H9 (cell line): ENCODE measurements around the gene ART4. TPM values are rescaled to one million over a fixed set of nuclear protein-coding genes. Genes with fewer than 3 reads are reported as not detected.

ENCODE experiments used
- DNase-seq: peaks from one replicate; pipeline ENCODE4 v3.0.0-alpha.2; 2017
- H2AFZ ChIP-seq: one replicate; pipeline ENCODE4 v1.6.1; 2013; ENCODE audit warnings: mild to moderate bottlenecking, low read length, control low read depth, moderate library complexity
- H2AK5ac ChIP-seq: 2 replicates; pipeline ENCODE4 v1.6.1; 2013; ENCODE audit warnings: low read length, control low read depth, mixed read lengths; ENCODE audit not compliant: insufficient read length
- H2BK120ac ChIP-seq: one replicate; pipeline ENCODE4 v1.6.1; 2013; ENCODE audit warnings: low read depth, mild to moderate bottlenecking, low read length, control low read depth, inconsistent platforms; ENCODE audit not compliant: poor library complexity, severe bottlenecking
- H2BK12ac ChIP-seq: 2 replicates; pipeline ENCODE4 v1.6.1; 2013; ENCODE audit warnings: low read length, control low read depth, mixed read lengths, low read depth; ENCODE audit not compliant: insufficient read length
- H2BK15ac ChIP-seq: 2 replicates; pipeline ENCODE4 v1.6.1; 2013; ENCODE audit warnings: low read depth, low read length, control low read depth
- H2BK20ac ChIP-seq: one replicate; pipeline ENCODE4 v1.6.1; 2013; ENCODE audit warnings: low read depth, mild to moderate bottlenecking, low read length, control low read depth, inconsistent platforms; ENCODE audit not compliant: poor library complexity, severe bottlenecking
- H2BK5ac ChIP-seq: 2 replicates; pipeline ENCODE4 v1.6.1; 2013; ENCODE audit warnings: low read length, control low read depth, mixed read lengths; ENCODE audit not compliant: insufficient read length
- H3K14ac ChIP-seq: 2 replicates; pipeline ENCODE4 v1.6.1; 2013; ENCODE audit warnings: low read length, control low read depth; ENCODE audit not compliant: insufficient read depth
- H3K18ac ChIP-seq: 2 replicates; pipeline ENCODE4 v1.6.1; 2013; ENCODE audit warnings: low read depth, mild to moderate bottlenecking, mixed read lengths, low read length, control low read depth; ENCODE audit not compliant: insufficient read length
- H3K23ac ChIP-seq: 2 replicates; pipeline ENCODE4 v1.6.1; 2013; ENCODE audit warnings: low read length, control low read depth, mixed read lengths, low read depth; ENCODE audit not compliant: insufficient read length
- H3K23me2 ChIP-seq: 2 replicates; pipeline ENCODE4 v1.6.1; 2013; ENCODE audit warnings: low read depth, mild to moderate bottlenecking, mixed read lengths, low read length, control low read depth; ENCODE audit not compliant: insufficient read length, poor library complexity, severe bottlenecking
- H3K27ac ChIP-seq: 2 replicates; pipeline ENCODE4 v1.5.1; 2013; ENCODE audit warnings: low read length, control low read depth, mixed read lengths, low read depth; ENCODE audit not compliant: insufficient read length
- H3K27me3 ChIP-seq: 2 replicates; pipeline ENCODE4 v1.6.1; 2013; ENCODE audit warnings: low read length, control low read depth, inconsistent platforms; ENCODE audit not compliant: insufficient read depth
- H3K4ac ChIP-seq: 2 replicates; pipeline ENCODE4 v1.6.1; 2013; ENCODE audit warnings: low read depth, mild to moderate bottlenecking, control low read depth, inconsistent platforms, low read length, moderate library complexity
- H3K4me1 ChIP-seq: 2 replicates; pipeline ENCODE4 v1.6.1; 2013; ENCODE audit warnings: low read length, control low read depth, inconsistent platforms; ENCODE audit not compliant: insufficient read depth
- H3K4me2 ChIP-seq: 2 replicates; pipeline ENCODE4 v1.6.1; 2013; ENCODE audit warnings: low read length, control low read depth, mixed read lengths; ENCODE audit not compliant: insufficient read length, insufficient read depth
- H3K56ac ChIP-seq: 2 replicates; pipeline ENCODE4 v1.6.1; 2013; ENCODE audit warnings: low read depth, mild to moderate bottlenecking, mixed read lengths, low read length, control low read depth; ENCODE audit not compliant: insufficient read length
- H3K79me1 ChIP-seq: 2 replicates; pipeline ENCODE4 v1.6.1; 2013; ENCODE audit warnings: low read depth, mild to moderate bottlenecking, moderate library complexity, low read length, control low read depth, inconsistent platforms; ENCODE audit not compliant: insufficient read depth, poor library complexity, severe bottlenecking
- H3K79me2 ChIP-seq: 2 replicates; pipeline ENCODE4 v1.6.1; 2013; ENCODE audit warnings: low read length, control low read depth, inconsistent platforms; ENCODE audit not compliant: insufficient read depth
- H3K9ac ChIP-seq: 2 replicates; pipeline ENCODE4 v1.6.1; 2013; ENCODE audit warnings: low read length, control low read depth, mixed read lengths; ENCODE audit not compliant: insufficient read length; ENCODE audit errors: extremely low read depth
- H3K9me3 ChIP-seq: one replicate; pipeline ENCODE4 v1.6.1; 2013; ENCODE audit warnings: low read depth, low read length, inconsistent platforms; ENCODE audit not compliant: control insufficient read depth
- H3T11ph ChIP-seq: one replicate; pipeline ENCODE4 v1.6.1; 2013; ENCODE audit warnings: mild to moderate bottlenecking, low read length, control low read depth, inconsistent platforms
- H4K20me1 ChIP-seq: one replicate; pipeline ENCODE4 v1.6.1; 2013; ENCODE audit not compliant: control insufficient read depth, insufficient read length, insufficient read depth
- H4K5ac ChIP-seq: 2 replicates; pipeline ENCODE4 v1.6.1; 2013; ENCODE audit warnings: low read depth, mild to moderate bottlenecking, mixed read lengths, low read length, control low read depth; ENCODE audit not compliant: insufficient read length
- H4K8ac ChIP-seq: replicated peaks from 2 replicates; pipeline ENCODE4 v1.6.1; 2013; ENCODE audit warnings: low read length, control low read depth, mixed read lengths, low read depth; ENCODE audit not compliant: insufficient read length
- H4K91ac ChIP-seq: 2 replicates; pipeline ENCODE4 v1.6.1; 2013; ENCODE audit warnings: low read depth, mild to moderate bottlenecking, moderate library complexity, mixed read lengths, low read length, control low read depth; ENCODE audit not compliant: insufficient read length
- H3K27ac Mint-ChIP-seq, 3 experiments: 2 replicates in 2 of 3; 3 replicates in 1 of 3; pipeline ENCODE4 v1.8.0; 2020 to 2021; ENCODE audit warnings: mixed read lengths in 3 of 3, mild to moderate bottlenecking in 1 of 3, moderate library complexity in 1 of 3
- H3K27me3 Mint-ChIP-seq: 2 replicates; pipeline ENCODE4 v1.8.0; 2021; ENCODE audit warnings: low read depth, mild to moderate bottlenecking, moderate library complexity, mixed read lengths
- H3K36me3 Mint-ChIP-seq, 3 experiments: 2 replicates in 2 of 3; 3 replicates in 1 of 3; pipeline ENCODE4 v1.8.0; 2020 to 2021; ENCODE audit warnings: low read depth in 3 of 3, mixed read lengths in 3 of 3; ENCODE audit not compliant: insufficient read depth in 1 of 3
- H3K4me1 Mint-ChIP-seq, 2 experiments: 2 replicates each; pipeline ENCODE4 v1.8.0; 2020; ENCODE audit warnings: mixed read lengths in 2 of 2
- H3K4me3 Mint-ChIP-seq, 2 experiments: 2 replicates in 1 of 2; 3 replicates in 1 of 2; pipeline ENCODE4 v1.8.0; 2020 to 2021; ENCODE audit warnings: mild to moderate bottlenecking in 2 of 2, mixed read lengths in 2 of 2, moderate library complexity in 1 of 2
- H3K9me3 Mint-ChIP-seq, 2 experiments: 2 replicates in 1 of 2; 3 replicates in 1 of 2; pipeline ENCODE4 v1.8.0; 2020; ENCODE audit warnings: mild to moderate bottlenecking in 2 of 2, mixed read lengths in 2 of 2, moderate library complexity in 1 of 2
- CTCF ChIP-seq: fragments of 200-600 bp; sonication (generic); conservative IDR thresholded peaks from 3 replicates; pipeline ENCODE4 v1.8.0; 2021; ENCODE audit warnings: antibody characterized with exemption, mild to moderate bottlenecking
- total RNA-seq: library from RNA; stranded (reverse); gene quantifications from 2 replicates; pipeline ENCODE4 v1.2.1, GENCODE V29; 2021

The ART4 gene
- total RNA-seq, 1 experiment from 2014 or later, result not detected

GRCh38 chr12:14782756-14783155 lies 60.6 kb downstream of the ART4 start:
- Histone ChIP-seq H2BK12ac (no peak overlapping the region), H2BK120ac (no peak overlapping the region), H2BK20ac (no peak overlapping the region), H3K79me2 (no peaks in the 10 kb centered on the region), H3K4me2 (no peak overlapping the region), H3K27me3 (no peaks in the 10 kb centered on the region), H2BK5ac (no peak overlapping the region), H2AK5ac (no peak overlapping the region), H3K79me1 (no peaks in the 10 kb centered on the region), H3T11ph (no peak overlapping the region), H3K56ac (no peak overlapping the region), H3K14ac (no peak overlapping the region), H3K27ac (no peak overlapping the region), H2AFZ (no peak overlapping the region), H3K4me1 (peaks cover 2% of the 10 kb centered on the region; the same call in 1 of the 2 replicates), H4K91ac (no peak overlapping the region), H4K20me1 (no peaks in the 10 kb centered on the region), H3K23me2 (no peaks in the 10 kb centered on the region), H3K4ac (no peak overlapping the region), H2BK15ac (no peak overlapping the region), H3K9me3 (no peaks in the 10 kb centered on the region), H4K5ac (no peak overlapping the region), H3K18ac (no peak overlapping the region), H3K23ac (no peak overlapping the region), H4K8ac (no peak overlapping the region), H3K9ac (no peak overlapping the region)
- H3K27me3 Mint-ChIP-seq, result no peaks in the 10 kb centered on the region
- peaks cover 0 to 8% of the 10 kb centered on the region in 2 experiments; a peak in 2 of 4 replicates for H3K4me1 Mint-ChIP-seq
- no peak overlapping the region for H3K4me3 Mint-ChIP-seq
- TF ChIP-seq CTCF, result no peak
- no peak overlapping the region; a peak in 1 of 7 replicates for H3K27ac Mint-ChIP-seq
- H3K9me3 Mint-ChIP-seq, result no peaks in the 10 kb centered on the region
- peaks cover 12 to 30% (median 14%) of the 10 kb centered on the region in 3 experiments; a peak in 6 of 7 replicates for H3K36me3 Mint-ChIP-seq
- DNase-seq, result no peak
